A549 (cell line): ENCODE results near the gene NR4A1. TPM values are rescaled to one million over a fixed set of nuclear protein-coding genes. Genes with fewer than 3 reads are reported as not detected.

ENCODE experiments used
- ATAC-seq, 2 experiments: fragments of 200-7000 bp in 1 of 2; fragments of >200 bp in 1 of 2; cut with Nextera tagmentation in 1 of 2; cut with Tn5 transposase in 1 of 2; 3 replicates each; pipeline versions ENCODE4 v1.8.0 to v1.9.1; 2018 to 2020; ENCODE audit warnings: mild to moderate bottlenecking in 1 of 2, moderate library complexity in 1 of 2
- CTCF ChIA-PET: fragments of 300-600 bp; sonication (Branson Sonifier 250); formaldehyde crosslinking; extraction: SDS; loops from one replicate; lab custom pipeline; 2021; ENCODE audit warnings: antibody characterized with exemption, inconsistent platforms; lab: Yijun Ruan, JAX
- POLR2A ChIA-PET: fragments of 350-600 bp; formaldehyde crosslinking; extraction: SDS; loops from one replicate; lab custom pipeline; 2021; ENCODE audit warnings: antibody characterized with exemption, inconsistent platforms; lab: Yijun Ruan, JAX
- DNase-seq, 2 experiments: peaks; one replicate each; pipeline versions ENCODE4 v3.0.0 to v3.0.0-alpha.2; 2011 to 2016; ENCODE audit warnings: low read depth in 1 of 2, low spot score in 1 of 2
- FAIRE-seq: peaks from 2 replicates; lab custom pipeline; 2011; peaks lifted over from hg19 to GRCh38; lab: Jason Lieb, UNC
- H3K27ac ChIP-seq, 2 experiments: fragments of >200 bp; sonication (Bioruptor Twin); formaldehyde crosslinking; 3 replicates each; pipeline ENCODE4 v1.5.1; 2016 to 2017
- H3K4me1 ChIP-seq: fragments of >200 bp; sonication (Bioruptor Twin); formaldehyde crosslinking; 3 replicates; pipeline ENCODE4 v1.6.1; 2016
- H3K4me2 ChIP-seq: fragments of >200 bp; sonication (Bioruptor Twin); formaldehyde crosslinking; 3 replicates; pipeline ENCODE4 v1.6.1; 2016
- H3K4me3 ChIP-seq: fragments of >200 bp; sonication (Bioruptor Twin); formaldehyde crosslinking; 3 replicates; pipeline ENCODE4 v1.5.1; 2016
- H3K9me3 ChIP-seq: fragments of >200 bp; sonication (Bioruptor Twin); formaldehyde crosslinking; 3 replicates; pipeline ENCODE4 v1.6.1; 2016
- CHD2 ChIP-seq: fragments of 150-350 bp; IDR thresholded peaks from 2 replicates; pipeline ENCODE4 v1.6.1; 2014; ENCODE audit warnings: low read length; ENCODE audit not compliant: partially characterized antibody
- EHF ChIP-seq: fragments of 250-450 bp; sonication (Bioruptor Pico); IDR thresholded peaks from 2 replicates; pipeline ENCODE4 v1.5.0; 2020; ENCODE audit warnings: mild to moderate bottlenecking
- EHMT2 ChIP-seq: fragments of 200-600 bp; sonication (generic); IDR thresholded peaks from 2 replicates; pipeline ENCODE4 v1.6.1; 2016; ENCODE audit warnings: antibody characterized with exemption, low read depth, mild to moderate bottlenecking, moderate library complexity
- ESRRA ChIP-seq: fragments of 150-350 bp; IDR thresholded peaks from 2 replicates; pipeline ENCODE4 v1.6.1; 2014; ENCODE audit warnings: mild to moderate bottlenecking, low read length, borderline replicate concordance
- FOSB ChIP-seq: fragments of 250-450 bp; sonication (Bioruptor Pico); IDR thresholded peaks from 2 replicates; pipeline ENCODE4 v1.5.0; 2020; ENCODE audit warnings: mild to moderate bottlenecking, moderate library complexity
- FOSL2 ChIP-seq, 2 experiments: fragments of 450-650 bp in 1 of 2; fragments of >200 bp in 1 of 2; sonication (Bioruptor Twin) in 1 of 2; formaldehyde crosslinking; IDR thresholded peaks; 2 replicates each; pipeline versions ENCODE4 v1.5.0 to v1.6.1; 2016 to 2020; ENCODE audit warnings: mild to moderate bottlenecking in 1 of 2, moderate library complexity in 1 of 2
- HEYL ChIP-seq: fragments of 250-450 bp; sonication (Bioruptor Pico); IDR thresholded peaks from 2 replicates; pipeline ENCODE4 v1.8.0; 2021; ENCODE audit warnings: mild to moderate bottlenecking, moderate library complexity
- HOXA7 ChIP-seq: fragments of 250-450 bp; sonication (Bioruptor Pico); IDR thresholded peaks from 2 replicates; pipeline ENCODE4 v1.5.0; 2020; ENCODE audit warnings: mild to moderate bottlenecking, moderate library complexity
- HOXB13 ChIP-seq: fragments of 250-450 bp; sonication (Bioruptor Pico); IDR thresholded peaks from 2 replicates; pipeline ENCODE4 v1.5.0; 2020; ENCODE audit warnings: low read depth, mild to moderate bottlenecking, moderate library complexity
- HOXB5 ChIP-seq: fragments of 250-450 bp; sonication (Bioruptor Pico); IDR thresholded peaks from 2 replicates; pipeline ENCODE4 v1.5.0; 2020; ENCODE audit warnings: mild to moderate bottlenecking, moderate library complexity
- JUN ChIP-seq, 2 experiments: fragments of >200 bp; sonication (Bioruptor Twin); formaldehyde crosslinking; IDR thresholded peaks; 2 replicates in 1 of 2; 3 replicates in 1 of 2; pipeline ENCODE4 v1.6.1; 2016 to 2017
- JUNB ChIP-seq: fragments of >200 bp; sonication (Bioruptor Twin); formaldehyde crosslinking; IDR thresholded peaks from 2 replicates; pipeline ENCODE4 v1.6.1; 2016
- MYC ChIP-seq: IDR thresholded peaks from 2 replicates; pipeline ENCODE4 v1.6.1; 2012; ENCODE audit warnings: mild to moderate bottlenecking, inconsistent platforms, low read length, improper control_type of control experiment, borderline replicate concordance
- NR3C1 ChIP-seq: fragments of >200 bp; sonication (Bioruptor Twin); formaldehyde crosslinking; IDR thresholded peaks from 3 replicates; pipeline ENCODE4 v1.6.1; 2017
- POLR2AphosphoS2 ChIP-seq: conservative IDR thresholded peaks from 2 replicates; pipeline ENCODE4 v1.6.1; 2012; ENCODE audit warnings: low read length, improper control_type of control experiment, inconsistent platforms
- RARB ChIP-seq: fragments of 250-450 bp; sonication (Bioruptor Pico); IDR thresholded peaks from 2 replicates; pipeline ENCODE4 v1.8.0; 2021; ENCODE audit warnings: mild to moderate bottlenecking, moderate library complexity
- RFX5 ChIP-seq: fragments of 450-650 bp; IDR thresholded peaks from 2 replicates; pipeline ENCODE4 v1.7.1; 2014; ENCODE audit warnings: antibody characterized with exemption, mild to moderate bottlenecking, moderate library complexity
- TFCP2L1 ChIP-seq: fragments of 250-450 bp; sonication (Bioruptor Pico); IDR thresholded peaks from 2 replicates; pipeline ENCODE4 v1.5.0; 2021; ENCODE audit warnings: mild to moderate bottlenecking
- TP53 ChIP-seq: fragments of 250-450 bp; sonication (Bioruptor Pico); IDR thresholded peaks from 2 replicates; pipeline ENCODE4 v1.5.0; 2021; ENCODE audit warnings: mild to moderate bottlenecking, moderate library complexity
- ZSCAN20 ChIP-seq: fragments of 250-450 bp; sonication (Bioruptor Pico); IDR thresholded peaks from 2 replicates; pipeline ENCODE4 v1.8.0; 2022; ENCODE audit warnings: mild to moderate bottlenecking, moderate library complexity
- WGBS: methylation state at CpG from one replicate; pipeline ENCODE4 v1.1.6; 2017; ENCODE audit errors: missing lambda C conversion rate; 5-methylcytosine and 5-hydroxymethylcytosine counted together
- polyA plus RNA-seq, 4 experiments: library from polyadenylated mRNA; depleted of rRNA in 3 of 4; stranded (reverse); fragments of >200 nt; fragmentation: RNase III in 1 of 4; extraction: RNeasy Plus Mini Kit Qiagen cat#74134 plus additional on column Dnase treatment in 1 of 4; gene quantifications; 2 replicates in 3 of 4; 3 replicates in 1 of 4; pipeline ENCODE4 v1.2.3, GENCODE V29; 2011 to 2017
- TF ChIP-seq, protein P1 (sequence below): fragments of 250-450 bp; sonication (Bioruptor Pico); IDR thresholded peaks from 2 replicates; pipeline ENCODE4 v1.5.0; 2021; ENCODE audit warnings: mild to moderate bottlenecking, moderate library complexity, borderline replicate concordance

Gene NR4A1
- polyA plus RNA-seq, 2 of the 4 experiments (the other 2 are of a cell fraction), result 39.6 to 89.6 TPM

DNA sequence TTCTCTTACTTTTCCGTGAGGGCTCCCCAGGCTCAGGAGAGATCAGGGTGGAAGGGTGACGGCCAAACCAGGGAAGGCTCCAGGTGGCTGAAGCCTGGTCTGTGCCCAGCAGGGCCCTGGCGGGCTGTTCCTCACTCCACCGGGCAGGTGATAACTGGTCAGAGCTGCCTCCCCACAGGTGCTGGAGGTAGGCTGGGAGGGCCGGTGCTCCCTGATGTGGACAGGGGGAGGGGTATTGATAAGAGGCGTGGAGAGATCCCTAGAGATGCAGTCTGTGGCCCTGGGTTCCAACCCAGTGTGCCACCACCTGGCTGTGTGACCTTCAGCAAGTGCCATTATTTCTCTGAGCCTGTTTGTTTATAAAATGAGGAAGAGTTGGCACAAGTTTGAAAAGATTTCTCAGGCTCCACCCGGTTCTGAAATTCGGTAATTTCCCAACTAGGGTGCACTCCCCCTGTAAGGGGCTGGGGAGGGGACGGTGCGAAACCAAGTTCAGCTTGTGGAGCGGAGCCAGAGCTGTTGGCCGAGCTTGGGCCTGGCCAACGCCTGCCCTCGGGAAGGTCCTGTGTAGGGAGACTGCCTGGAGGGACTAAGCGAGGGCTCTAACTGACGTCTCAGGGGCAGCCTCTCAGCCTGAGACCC lies 1.0 kb upstream of the NR4A1 start (continued):
- peak; percentile 18 for TF ChIP-seq HOXA7

DNA sequence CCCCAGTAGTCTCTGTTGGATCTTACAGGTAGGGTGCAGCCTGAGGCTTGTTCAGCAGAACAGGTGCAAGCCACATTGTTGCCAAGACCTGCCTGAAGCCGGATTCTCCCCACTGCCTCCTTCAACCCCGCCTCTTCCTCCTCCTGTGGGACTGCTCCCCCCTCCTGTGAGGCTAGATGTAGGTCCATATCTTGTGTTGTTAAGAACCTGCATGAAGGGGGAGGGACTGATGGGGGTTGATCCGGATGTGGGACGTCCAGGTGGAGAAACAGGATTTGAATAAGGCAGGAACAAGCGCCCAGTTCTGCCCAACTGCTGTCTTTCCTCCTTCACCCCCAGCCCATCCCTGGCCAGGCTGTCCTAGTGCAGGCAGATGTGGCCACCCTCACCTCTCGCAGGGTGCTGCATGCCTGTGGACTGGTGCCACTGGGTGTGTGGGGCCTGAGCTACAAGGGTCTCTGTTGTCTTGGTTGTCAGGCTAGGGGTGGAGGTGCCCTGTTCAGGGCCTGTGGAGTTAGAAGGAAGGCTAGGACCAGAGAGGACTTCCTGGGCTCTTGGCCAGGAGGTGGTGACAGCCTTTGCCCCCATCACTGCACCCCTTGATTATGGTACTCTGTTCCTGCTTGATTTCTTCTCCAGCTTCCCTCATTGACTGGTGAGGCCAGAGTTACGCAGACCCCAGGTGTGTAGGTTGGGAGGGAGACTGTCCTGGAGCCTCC lies 1.4 kb downstream of the NR4A1 start:
- POLR2A ChIA-PET, result interaction anchor here (0.6 to 2.3 kb wide), 4 partner anchors 12 to 27 kb away, joined by 3 to 19 read pairs (median 7); no protein-coding TSS in a partner anchor
- CTCF ChIA-PET, result interaction anchor here (1.0 to 42.5 kb wide), 4 partner anchors 9 to 929 kb away, joined by 4 to 1730 read pairs (median 18); no protein-coding TSS in a partner anchor
- TF ChIP-seq HOXA7 (peak; percentile 96; the same call in 1 of the 2 replicates), RARB (peak; percentile 23; the same call in 1 of the 2 replicates), RFX5 (0 out of 2 replicates have a peak, but pooled peaks have one; percentile 25), HEYL (CRISPR knock-in tag) (0 out of 2 replicates have a peak, but pooled peaks have one; percentile 8), EHMT2 (no peak), TFCP2L1 (CRISPR knock-in tag) (peak; percentile 94), ZSCAN20 (CRISPR knock-in tag) (no peak; the same call in none of the 2 replicates), FOSL2 (IDR thresholded peaks at IDR 0.05) (no peak), FOSL2 (CRISPR knock-in tag; IDR thresholded peaks at IDR 0.05) (0 out of 2 replicates have a peak, but pooled peaks have one; percentile 2), POLR2AphosphoS2 (peak; percentile 28; the same call in 1 of the 2 replicates), NR3C1 (no peak), TP53 (CRISPR knock-in tag) (peak; percentile 95; the same call in 1 of the 2 replicates), EHF (CRISPR knock-in tag) (peak; percentile 59; the same call in 1 of the 2 replicates), HOXB5 (CRISPR knock-in tag) (peak; percentile 25; the same call in 1 of the 2 replicates), JUN (IDR thresholded peaks at IDR 0.05) (0 out of 5 replicates have a peak, but pooled peaks of 1 of the 2 experiments have one; percentile 13), HOXB13 (CRISPR knock-in tag) (peak; percentile 51; the same call in 1 of the 2 replicates), ESRRA (no peak), JUNB (no peak), FOSB (CRISPR knock-in tag) (peak; percentile 90), CHD2 (no peak), MYC (no peak)
- TF ChIP-seq, protein P1, sequence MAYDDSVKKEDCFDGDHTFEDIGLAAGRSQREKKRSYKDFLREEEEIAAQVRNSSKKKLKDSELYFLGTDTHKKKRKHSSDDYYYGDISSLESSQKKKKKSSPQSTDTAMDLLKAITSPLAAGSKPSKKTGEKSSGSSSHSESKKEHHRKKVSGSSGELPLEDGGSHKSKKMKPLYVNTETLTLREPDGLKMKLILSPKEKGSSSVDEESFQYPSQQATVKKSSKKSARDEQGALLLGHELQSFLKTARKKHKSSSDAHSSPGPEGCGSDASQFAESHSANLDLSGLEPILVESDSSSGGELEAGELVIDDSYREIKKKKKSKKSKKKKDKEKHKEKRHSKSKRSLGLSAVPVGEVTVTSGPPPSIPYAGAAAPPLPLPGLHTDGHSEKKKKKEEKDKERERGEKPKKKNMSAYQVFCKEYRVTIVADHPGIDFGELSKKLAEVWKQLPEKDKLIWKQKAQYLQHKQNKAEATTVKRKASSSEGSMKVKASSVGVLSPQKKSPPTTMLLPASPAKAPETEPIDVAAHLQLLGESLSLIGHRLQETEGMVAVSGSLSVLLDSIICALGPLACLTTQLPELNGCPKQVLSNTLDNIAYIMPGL (CRISPR knock-in tag), result 0 out of 2 replicates have a peak, but pooled peaks have one; percentile 13
- H3K4me3 ChIP-seq, result peak overlapping the region; percentile 75
- DNase-seq, result peak in 1 of 2 experiments; percentile 73
- H3K27ac ChIP-seq, result peak overlapping the region; percentile 90 to 95; a peak in 5 of 6 replicates
- H3K4me2 ChIP-seq, result peak overlapping the region; percentile 96
- no peak for FAIRE-seq
- H3K9me3 ChIP-seq, result no peaks in the 10 kb centered on the region
- peaks cover 34% of the 10 kb centered on the region for H3K4me1 ChIP-seq
- no peak for ATAC-seq
- 63% methylated on average over 7 of the region's 7 CpGs for WGBS
